ENCODE results near the gene FBXO5.

- TF ChIP-seq, protein P1, sequence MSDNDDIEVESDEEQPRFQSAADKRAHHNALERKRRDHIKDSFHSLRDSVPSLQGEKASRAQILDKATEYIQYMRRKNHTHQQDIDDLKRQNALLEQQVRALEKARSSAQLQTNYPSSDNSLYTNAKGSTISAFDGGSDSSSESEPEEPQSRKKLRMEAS (IDR thresholded peaks at IDR 0.05; ENCODE audit: low read depth) = no peak
- TF ChIP-seq NFIC (IDR thresholded peaks at IDR 0.05; ENCODE audit: borderline replicate concordance) (no peak), EP300 (IDR thresholded peaks at IDR 0.05; ENCODE audit: borderline replicate concordance in 1 of 2, low read depth in 1 of 2, low read length in 1 of 2) (no peak), TAF1 (IDR thresholded peaks at IDR 0.05; ENCODE audit: borderline replicate concordance, low read depth, low read length) (no peak), CHD2 (IDR thresholded peaks at IDR 0.05; ENCODE audit: low read length, partially characterized antibody) (no peak), POLR2AphosphoS5 (IDR thresholded peaks at IDR 0.05; ENCODE audit: low read depth, low read length) (no peak), EZH2phosphoT487 (IDR thresholded peaks at IDR 0.05; ENCODE audit: borderline replicate concordance, low read depth) (no peak), RCOR1 (IDR thresholded peaks at IDR 0.05; ENCODE audit: low read length) (no peak), MXI1 (IDR thresholded peaks at IDR 0.05; ENCODE audit: low read depth, low read length) (0 out of 2 replicates have a peak, but pooled peaks have one; percentile 34), YY1 (IDR thresholded peaks at IDR 0.05; ENCODE audit: low read depth) (no peak), ZBTB33 (IDR thresholded peaks at IDR 0.05; ENCODE audit: borderline replicate concordance, low read depth) (no peak)
- TF ChIP-seq, protein P2, sequence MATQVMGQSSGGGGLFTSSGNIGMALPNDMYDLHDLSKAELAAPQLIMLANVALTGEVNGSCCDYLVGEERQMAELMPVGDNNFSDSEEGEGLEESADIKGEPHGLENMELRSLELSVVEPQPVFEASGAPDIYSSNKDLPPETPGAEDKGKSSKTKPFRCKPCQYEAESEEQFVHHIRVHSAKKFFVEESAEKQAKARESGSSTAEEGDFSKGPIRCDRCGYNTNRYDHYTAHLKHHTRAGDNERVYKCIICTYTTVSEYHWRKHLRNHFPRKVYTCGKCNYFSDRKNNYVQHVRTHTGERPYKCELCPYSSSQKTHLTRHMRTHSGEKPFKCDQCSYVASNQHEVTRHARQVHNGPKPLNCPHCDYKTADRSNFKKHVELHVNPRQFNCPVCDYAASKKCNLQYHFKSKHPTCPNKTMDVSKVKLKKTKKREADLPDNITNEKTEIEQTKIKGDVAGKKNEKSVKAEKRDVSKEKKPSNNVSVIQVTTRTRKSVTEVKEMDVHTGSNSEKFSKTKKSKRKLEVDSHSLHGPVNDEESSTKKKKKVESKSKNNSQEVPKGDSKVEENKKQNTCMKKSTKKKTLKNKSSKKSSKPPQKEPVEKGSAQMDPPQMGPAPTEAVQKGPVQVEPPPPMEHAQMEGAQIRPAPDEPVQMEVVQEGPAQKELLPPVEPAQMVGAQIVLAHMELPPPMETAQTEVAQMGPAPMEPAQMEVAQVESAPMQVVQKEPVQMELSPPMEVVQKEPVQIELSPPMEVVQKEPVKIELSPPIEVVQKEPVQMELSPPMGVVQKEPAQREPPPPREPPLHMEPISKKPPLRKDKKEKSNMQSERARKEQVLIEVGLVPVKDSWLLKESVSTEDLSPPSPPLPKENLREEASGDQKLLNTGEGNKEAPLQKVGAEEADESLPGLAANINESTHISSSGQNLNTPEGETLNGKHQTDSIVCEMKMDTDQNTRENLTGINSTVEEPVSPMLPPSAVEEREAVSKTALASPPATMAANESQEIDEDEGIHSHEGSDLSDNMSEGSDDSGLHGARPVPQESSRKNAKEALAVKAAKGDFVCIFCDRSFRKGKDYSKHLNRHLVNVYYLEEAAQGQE (IDR thresholded peaks at IDR 0.05; ENCODE audit: low read depth, low read length) = no peak
- TF ChIP-seq, protein P3, sequence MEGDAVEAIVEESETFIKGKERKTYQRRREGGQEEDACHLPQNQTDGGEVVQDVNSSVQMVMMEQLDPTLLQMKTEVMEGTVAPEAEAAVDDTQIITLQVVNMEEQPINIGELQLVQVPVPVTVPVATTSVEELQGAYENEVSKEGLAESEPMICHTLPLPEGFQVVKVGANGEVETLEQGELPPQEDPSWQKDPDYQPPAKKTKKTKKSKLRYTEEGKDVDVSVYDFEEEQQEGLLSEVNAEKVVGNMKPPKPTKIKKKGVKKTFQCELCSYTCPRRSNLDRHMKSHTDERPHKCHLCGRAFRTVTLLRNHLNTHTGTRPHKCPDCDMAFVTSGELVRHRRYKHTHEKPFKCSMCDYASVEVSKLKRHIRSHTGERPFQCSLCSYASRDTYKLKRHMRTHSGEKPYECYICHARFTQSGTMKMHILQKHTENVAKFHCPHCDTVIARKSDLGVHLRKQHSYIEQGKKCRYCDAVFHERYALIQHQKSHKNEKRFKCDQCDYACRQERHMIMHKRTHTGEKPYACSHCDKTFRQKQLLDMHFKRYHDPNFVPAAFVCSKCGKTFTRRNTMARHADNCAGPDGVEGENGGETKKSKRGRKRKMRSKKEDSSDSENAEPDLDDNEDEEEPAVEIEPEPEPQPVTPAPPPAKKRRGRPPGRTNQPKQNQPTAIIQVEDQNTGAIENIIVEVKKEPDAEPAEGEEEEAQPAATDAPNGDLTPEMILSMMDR (IDR thresholded peaks at IDR 0.05) = no peak
- TF ChIP-seq, protein P4, sequence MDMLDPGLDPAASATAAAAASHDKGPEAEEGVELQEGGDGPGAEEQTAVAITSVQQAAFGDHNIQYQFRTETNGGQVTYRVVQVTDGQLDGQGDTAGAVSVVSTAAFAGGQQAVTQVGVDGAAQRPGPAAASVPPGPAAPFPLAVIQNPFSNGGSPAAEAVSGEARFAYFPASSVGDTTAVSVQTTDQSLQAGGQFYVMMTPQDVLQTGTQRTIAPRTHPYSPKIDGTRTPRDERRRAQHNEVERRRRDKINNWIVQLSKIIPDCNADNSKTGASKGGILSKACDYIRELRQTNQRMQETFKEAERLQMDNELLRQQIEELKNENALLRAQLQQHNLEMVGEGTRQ (IDR thresholded peaks at IDR 0.05; ENCODE audit: borderline replicate concordance, low read depth, low read length) = no peak
These were observed 595 bp downstream of the FBXO5 start for GRCh38 chr6:152981989-152982903.
